K562 (cell line): ENCODE data around the gene LAMA3. TPM values are rescaled to one million over a fixed set of nuclear protein-coding genes. Genes with fewer than 3 reads are reported as not detected.

Source experiments
- ATAC-seq: fragments of 200-7000 bp; cut with Tn5 transposase; 3 replicates; pipeline ENCODE4 v1.9.1; 2020; ENCODE audit warnings: moderate library complexity
- BruUV-seq: library from RNA; stranded (reverse); fragments of 400-500 nt; replicated peaks from 2 replicates; lab custom pipeline; 2021; lab: Mats Ljungman, UMichigan
- CTCF ChIA-PET: fragments of 300-600 bp; formaldehyde crosslinking; extraction: SDS; loops from one replicate; lab custom pipeline; 2021; ENCODE audit warnings: low intra/inter-chr PET ratio; lab: Yijun Ruan, JAX
- POLR2A ChIA-PET: fragments of 300-600, 350-650 bp; sonication (Branson Sonifier 250); formaldehyde crosslinking; extraction: SDS; loops from one replicate; lab custom pipeline; 2021; ENCODE audit warnings: antibody characterized with exemption, inconsistent platforms; lab: Yijun Ruan, JAX
- DNase-seq, 4 experiments: peaks; one replicate each; pipeline versions ENCODE4 v3.0.0 to v3.0.0-alpha.2; 2011 to 2018; ENCODE audit warnings: low spot score in 3 of 4, mixed read lengths in 3 of 4; ENCODE audit errors: extremely low read depth in 1 of 4
- FAIRE-seq: peaks from 2 replicates; lab custom pipeline; 2011; peaks lifted over from hg19 to GRCh38; lab: Jason Lieb, UNC
- H2AFZ ChIP-seq: 2 replicates; pipeline ENCODE4 v1.6.0; 2011; ENCODE audit warnings: low read depth, low read length, control low read depth, inconsistent platforms
- H3K27ac ChIP-seq: fragments of 200-600 bp; 3 replicates; pipeline ENCODE4 v1.8.0; 2011; ENCODE audit warnings: low read depth, mild to moderate bottlenecking, control low read depth, inconsistent platforms, low read length, moderate library complexity, mixed read lengths; ENCODE audit errors: extremely low read depth
- H3K27me3 ChIP-seq, 2 experiments: fragments of 300-600 bp in 1 of 2; 2 replicates in 1 of 2; 3 replicates in 1 of 2; pipeline versions ENCODE4 v1.6.0 to v1.8.0; 2011; ENCODE audit warnings: inconsistent platforms in 2 of 2, low read length in 2 of 2, mild to moderate bottlenecking in 1 of 2, mixed read lengths in 1 of 2, moderate library complexity in 1 of 2; ENCODE audit not compliant: control insufficient read depth in 2 of 2, insufficient read depth in 2 of 2
- H3K36me3 ChIP-seq: fragments of 300-600 bp; 3 replicates; pipeline ENCODE4 v1.8.0; 2011; ENCODE audit warnings: mild to moderate bottlenecking, low read length, inconsistent platforms; ENCODE audit not compliant: control insufficient read depth, insufficient read depth
- H3K4me1 ChIP-seq, 2 experiments: fragments of 200-600 bp in 1 of 2; replicated peaks in 1 of 2; 2 replicates in 1 of 2; 3 replicates in 1 of 2; pipeline versions ENCODE4 v1.5.1 to v1.8.0; 2011; ENCODE audit warnings: inconsistent platforms in 2 of 2, low read length in 2 of 2, mild to moderate bottlenecking in 1 of 2, mixed read lengths in 1 of 2, moderate library complexity in 1 of 2; ENCODE audit not compliant: control insufficient read depth in 2 of 2, insufficient read depth in 2 of 2
- H3K4me2 ChIP-seq: 2 replicates; pipeline ENCODE4 v1.6.1; 2011; ENCODE audit warnings: low read length, control low read depth, inconsistent platforms, mixed read lengths; ENCODE audit not compliant: insufficient read depth
- H3K4me3 ChIP-seq: fragments of 200-600 bp; sonication (generic), shearing (Covaris generic); 2 replicates; pipeline ENCODE4 v1.5.1; 2016; ENCODE audit warnings: control low read depth, inconsistent platforms
- H3K79me2 ChIP-seq: fragments of 200-600 bp; 3 replicates; pipeline ENCODE4 v1.8.0; 2011; ENCODE audit warnings: low read length, inconsistent platforms; ENCODE audit not compliant: control insufficient read depth, insufficient read depth
- H3K9ac ChIP-seq, 2 experiments: 2 replicates each; pipeline versions ENCODE4 v1.6.0 to v1.6.1; 2011; ENCODE audit warnings: low read depth in 2 of 2, low read length in 2 of 2, control low read depth in 1 of 2, inconsistent platforms in 1 of 2, mild to moderate bottlenecking in 1 of 2, mixed read lengths in 1 of 2; ENCODE audit not compliant: insufficient read depth in 1 of 2
- H3K9me1 ChIP-seq: one replicate; pipeline ENCODE4 v1.6.0; 2011; ENCODE audit warnings: inconsistent platforms, mild to moderate bottlenecking, low read length, moderate library complexity; ENCODE audit not compliant: control insufficient read depth, insufficient read depth
- H3K9me3 ChIP-seq: replicated peaks from 2 replicates; pipeline ENCODE4 v1.5.1; 2011; ENCODE audit warnings: low read depth, low read length, inconsistent platforms; ENCODE audit not compliant: control insufficient read depth, insufficient read depth
- H4K20me1 ChIP-seq: replicated peaks from 2 replicates; pipeline ENCODE4 v1.6.1; 2011; ENCODE audit warnings: low read length, inconsistent platforms, mixed read lengths; ENCODE audit not compliant: control insufficient read depth, insufficient read depth
- CHD4 ChIP-seq: fragments of 200-600 bp; sonication (generic); IDR thresholded peaks from 3 replicates; pipeline ENCODE4 v1.6.1; 2012; ENCODE audit warnings: low read depth, mild to moderate bottlenecking, mixed read lengths, low read length, inconsistent platforms; ENCODE audit not compliant: insufficient read depth, insufficient replicate concordance, poor library complexity, severe bottlenecking
- FOXK1 ChIP-seq: sonication (generic); formaldehyde crosslinking; IDR thresholded peaks from 2 replicates; pipeline ENCODE4 v1.8.0; 2022; ENCODE audit warnings: missing genetic modification reagents, mild to moderate bottlenecking, borderline replicate concordance
- SMC3 ChIP-seq: conservative IDR thresholded peaks from 2 replicates; pipeline ENCODE4 v1.6.1; 2011; ENCODE audit warnings: low read depth, low read length, improper control_type of control experiment; ENCODE audit not compliant: insufficient read depth
- U2AF1 ChIP-seq: fragments of 200-400 bp; formaldehyde crosslinking; optimal IDR thresholded peaks from 2 replicates; pipeline ENCODE3; 2017; ENCODE audit warnings: mild to moderate bottlenecking, low read depth, low read length, moderate library complexity
- WGBS: fragments of 100-300 bp; shearing (Covaris generic); methylation state at CpG from one replicate; pipeline ENCODE4 v1.1.6; 2016; ENCODE audit warnings: low coverage, mixed read lengths; ENCODE audit not compliant: insufficient coverage; ENCODE audit errors: missing lambda C conversion rate; 5-methylcytosine and 5-hydroxymethylcytosine counted together
- in situ Hi-C: fragments of 300-500 bp; cut with MboI; formaldehyde crosslinking; loops from 4 replicates; pipeline ENCODE4 v1.15.0; 2018; ENCODE audit warnings: inconsistent platforms, mixed read lengths
- intact Hi-C: fragments of 100-400 bp; cut with micrococcal nuclease; formaldehyde crosslinking; loops from 2 replicates; pipeline ENCODE4 v1.14.2; 2022
- polyA plus RNA-seq, 8 experiments: library from polyadenylated mRNA; depleted of rRNA in 4 of 8; stranded (reverse) in 5 of 8; unstranded in 3 of 8; fragments of >200 nt; fragmentation: Nextera tagmentation in 2 of 8; fragmentation: Illumina TruSeq in 1 of 8; extraction: Ambion mirVana in 2 of 8; extraction: Trizol in 1 of 8; gene quantifications; 2 replicates each; pipeline versions ENCODE4 v1.2.1 to v1.2.3, GENCODE V29; 2011 to 2014; ENCODE audit warnings: inconsistent platforms in 1 of 8, missing spikeins in 1 of 8
- total RNA-seq, 7 experiments: library from RNA; depleted of rRNA in 6 of 7; stranded (reverse); fragments of >200 nt in 6 of 7; fragmentation: Illumina TruSeq in 2 of 7; extraction: Trizol in 2 of 7; gene quantifications; 2 replicates each; pipeline versions ENCODE4 v1.2.1 to v1.2.3, GENCODE V29; 2011 to 2021; ENCODE audit warnings: low replicate concordance in 1 of 7
- TF ChIP-seq, protein P1 (sequence below): fragments of 450-650 bp; formaldehyde crosslinking; IDR thresholded peaks from 2 replicates; pipeline ENCODE4 v1.4.0; 2020; ENCODE audit warnings: mild to moderate bottlenecking, moderate library complexity

Gene LAMA3
- total and polyA plus RNA-seq, 9 of the 15 experiments (the other 6 are each of a cell fraction or from before 2014, with no cell fraction given) = 0.07 TPM; not detected in 8

DNA sequence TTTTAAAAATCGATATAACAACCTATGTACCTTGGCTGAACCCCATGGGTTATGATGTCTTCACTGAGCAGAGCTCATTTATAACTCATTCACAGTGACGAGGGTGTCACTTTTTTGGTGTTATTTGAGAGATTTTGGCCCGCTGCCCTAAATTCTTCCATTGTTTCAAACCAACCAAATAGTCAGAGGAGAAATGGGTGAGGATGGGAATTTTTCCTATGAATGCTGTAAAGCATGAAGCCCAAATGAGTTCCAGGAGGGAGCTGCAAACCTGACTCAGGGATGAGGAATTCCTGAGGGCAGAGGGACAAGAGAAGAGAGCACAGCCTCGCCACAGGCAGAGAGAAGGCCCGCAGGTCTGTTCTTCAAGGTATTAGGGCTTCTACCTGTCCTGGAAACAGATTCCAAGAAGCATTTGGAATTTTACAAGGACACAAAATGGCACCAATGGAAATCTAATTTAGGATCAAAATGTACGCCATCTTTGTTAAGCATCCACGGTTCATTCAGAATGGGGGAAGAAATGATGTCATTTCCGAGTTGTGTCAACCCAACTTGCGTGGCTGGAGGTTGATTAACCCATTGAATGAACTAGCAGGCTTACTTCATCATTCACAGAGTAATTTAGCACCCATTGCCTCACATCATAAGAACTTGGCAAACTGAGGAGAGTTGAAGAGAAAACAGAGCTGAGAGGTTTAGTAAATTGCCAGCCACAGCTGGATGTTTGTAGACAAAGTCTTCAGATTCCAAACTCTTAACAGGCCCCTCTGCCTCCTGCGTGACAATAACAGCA is 133.5 kb downstream of the LAMA3 start:
- Histone ChIP-seq H3K9ac (no peak overlapping the region), H4K20me1 (no peaks in the 10 kb centered on the region), H3K4me3 (no peak overlapping the region), H3K4me2 (no peak overlapping the region), H3K27ac (no peak overlapping the region), H2AFZ (no peak overlapping the region), H3K79me2 (no peaks in the 10 kb centered on the region), H3K4me1 (no peaks in the 10 kb centered on the region), H3K9me1 (no peaks in the 10 kb centered on the region), H3K27me3 (peaks cover 0 to 4% of the 10 kb centered on the region in 2 experiments; a peak in 1 of 5 replicates), H3K36me3 (no peaks in the 10 kb centered on the region), H3K9me3 (no peaks in the 10 kb centered on the region)
- in situ Hi-C loops (no loop called here), intact Hi-C loops (loop anchor here (10.0 kb wide), 1 partner anchor 672 kb away; no protein-coding TSS in a partner anchor)
- ChIA-PET CTCF (no interaction called here), POLR2A (no interaction called here)
- DNase-seq = no peak
- 1% methylated on average over 10 of the region's 10 CpGs for WGBS
- no peak for ATAC-seq
- peak; percentile 46 for FAIRE-seq
- no TSS peak for BruUV-seq
- no peak for TF ChIP-seq SMC3
- TF ChIP-seq, protein P1, sequence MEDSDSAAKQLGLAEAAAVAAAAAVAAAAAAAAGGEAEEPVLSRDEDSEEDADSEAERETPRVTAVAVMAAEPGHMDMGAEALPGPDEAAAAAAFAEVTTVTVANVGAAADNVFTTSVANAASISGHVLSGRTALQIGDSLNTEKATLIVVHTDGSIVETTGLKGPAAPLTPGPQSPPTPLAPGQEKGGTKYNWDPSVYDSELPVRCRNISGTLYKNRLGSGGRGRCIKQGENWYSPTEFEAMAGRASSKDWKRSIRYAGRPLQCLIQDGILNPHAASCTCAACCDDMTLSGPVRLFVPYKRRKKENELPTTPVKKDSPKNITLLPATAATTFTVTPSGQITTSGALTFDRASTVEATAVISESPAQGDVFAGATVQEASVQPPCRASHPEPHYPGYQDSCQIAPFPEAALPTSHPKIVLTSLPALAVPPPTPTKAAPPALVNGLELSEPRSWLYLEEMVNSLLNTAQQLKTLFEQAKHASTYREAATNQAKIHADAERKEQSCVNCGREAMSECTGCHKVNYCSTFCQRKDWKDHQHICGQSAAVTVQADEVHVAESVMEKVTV (CRISPR knock-in tag) = no peak
- no peak for TF ChIP-seq FOXK1 (CRISPR knock-in tag)
- no peak for TF ChIP-seq CHD4
- no peak for TF ChIP-seq U2AF1
